ENCODE results near the gene DRICH1.
A peak's percentile ranks its signal among the peaks of the same experiment; 100 is the strongest.
"Not testable (repeated sequence)": the region's sequence is repeated elsewhere in the genome, so short reads cannot be mapped to it uniquely, and the experiment has no call there.

Gene DRICH1

DNA sequence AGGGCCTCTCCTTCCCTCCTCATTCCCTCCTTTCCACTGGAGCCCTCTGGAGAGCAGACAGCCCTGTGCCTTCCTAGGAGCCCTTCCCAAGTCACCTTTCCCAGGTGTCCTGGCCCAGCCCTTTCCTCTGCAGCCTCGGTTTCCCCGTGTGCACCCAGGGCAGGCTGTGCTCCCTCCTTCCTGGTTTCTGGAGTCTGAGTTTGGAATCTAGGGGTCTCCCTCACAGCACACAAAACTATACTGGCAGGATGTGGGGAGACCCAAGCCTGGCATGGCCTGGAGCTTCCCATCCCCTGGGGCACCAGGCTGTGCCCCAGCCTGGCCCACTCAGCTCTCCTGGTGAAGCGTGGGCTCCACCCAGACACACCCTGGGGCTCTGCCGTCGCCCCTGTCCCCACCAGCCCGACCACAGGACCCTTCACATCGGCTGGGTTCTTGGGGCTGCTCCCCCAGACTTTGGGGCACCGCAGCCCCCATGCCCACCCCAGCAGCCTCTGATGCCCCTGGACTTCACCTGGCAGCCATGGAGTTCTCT, 58.4 kb downstream of the DRICH1 start:
- not testable (repeated sequence) for H3K27me3 ChIP-seq (ENCODE audit: low read depth, low read length); H3K4me3 ChIP-seq (ENCODE audit: low read depth in 1 of 2, low read length in 2 of 2); H3K4me1 ChIP-seq (ENCODE audit: control insufficient read depth in 1 of 2, insufficient read depth in 2 of 2, low read length in 2 of 2); H3K9me3 ChIP-seq (ENCODE audit: control insufficient read depth in 1 of 2, low read length in 2 of 2); H3K27ac ChIP-seq (ENCODE audit: low read length); H3K36me3 ChIP-seq (ENCODE audit: control insufficient read depth in 1 of 2, insufficient read depth in 2 of 2, low read length in 2 of 2)

DNA sequence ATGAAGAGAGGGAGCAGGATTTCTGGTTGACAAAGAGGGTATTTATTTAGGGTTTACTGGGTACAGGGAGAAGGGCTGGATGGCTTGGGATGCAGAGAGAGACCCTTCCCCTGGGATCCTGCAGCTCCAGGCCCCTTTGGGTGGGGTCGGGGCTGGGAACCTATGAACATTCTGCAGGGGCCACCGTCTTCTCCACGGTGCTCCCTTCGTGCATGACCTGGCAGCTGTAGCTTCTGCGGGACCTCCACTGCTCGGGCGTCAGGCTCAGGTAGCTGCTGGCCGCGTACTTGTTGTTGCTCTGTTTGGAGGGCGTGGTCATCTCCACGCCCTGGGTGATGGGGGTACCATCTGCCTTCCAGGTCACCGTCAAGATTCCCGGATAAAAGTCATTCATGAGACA, 59.0 kb downstream of the DRICH1 start:
- not testable (repeated sequence) for H3K4me3 ChIP-seq (ENCODE audit: low read depth in 1 of 2, low read length in 2 of 2); H3K9me3 ChIP-seq (ENCODE audit: control insufficient read depth in 1 of 2, low read length in 2 of 2); H3K4me1 ChIP-seq (ENCODE audit: control insufficient read depth in 1 of 2, insufficient read depth in 2 of 2, low read length in 2 of 2); H3K27ac ChIP-seq (ENCODE audit: low read length); H3K27me3 ChIP-seq (ENCODE audit: low read depth, low read length); H3K36me3 ChIP-seq (ENCODE audit: control insufficient read depth in 1 of 2, insufficient read depth in 2 of 2, low read length in 2 of 2)

DNA sequence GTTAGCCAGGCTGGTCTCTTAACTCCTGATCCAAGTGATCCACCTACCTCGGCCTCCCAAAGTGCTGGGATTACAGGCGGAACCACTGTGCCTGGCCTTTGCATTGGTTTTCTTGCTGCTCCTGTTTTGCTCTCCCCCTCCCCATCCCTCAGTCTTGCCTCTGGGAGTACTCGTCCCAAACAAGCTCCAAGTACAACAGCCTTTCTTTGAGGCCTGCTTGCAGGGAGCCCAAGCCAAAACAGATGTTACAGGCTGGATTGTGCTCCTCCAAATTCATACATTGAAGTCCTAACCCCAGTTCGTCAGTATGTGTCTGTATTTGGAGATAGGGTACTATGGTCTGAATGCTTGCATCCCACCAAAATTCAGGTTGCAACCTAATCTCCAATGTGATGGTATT, 60.6 kb downstream of the DRICH1 start:
- Histone ChIP-seq H3K4me3 (ENCODE audit: low read depth in 1 of 2, low read length in 2 of 2) (no peak overlapping the region), H3K4me1 (ENCODE audit: control insufficient read depth in 1 of 2, insufficient read depth in 2 of 2, low read length in 2 of 2) (no peaks in the 10 kb centered on the region), H3K36me3 (ENCODE audit: control insufficient read depth in 1 of 2, insufficient read depth in 2 of 2, low read length in 2 of 2) (no peaks in the 10 kb centered on the region), H3K27me3 (ENCODE audit: low read depth, low read length) (no peaks in the 10 kb centered on the region), H3K9me3 (ENCODE audit: control insufficient read depth in 1 of 2, low read length in 2 of 2) (peaks cover 0 to 2% of the 10 kb centered on the region in 2 donors), H3K27ac (ENCODE audit: low read length) (no peak overlapping the region)

DNA sequence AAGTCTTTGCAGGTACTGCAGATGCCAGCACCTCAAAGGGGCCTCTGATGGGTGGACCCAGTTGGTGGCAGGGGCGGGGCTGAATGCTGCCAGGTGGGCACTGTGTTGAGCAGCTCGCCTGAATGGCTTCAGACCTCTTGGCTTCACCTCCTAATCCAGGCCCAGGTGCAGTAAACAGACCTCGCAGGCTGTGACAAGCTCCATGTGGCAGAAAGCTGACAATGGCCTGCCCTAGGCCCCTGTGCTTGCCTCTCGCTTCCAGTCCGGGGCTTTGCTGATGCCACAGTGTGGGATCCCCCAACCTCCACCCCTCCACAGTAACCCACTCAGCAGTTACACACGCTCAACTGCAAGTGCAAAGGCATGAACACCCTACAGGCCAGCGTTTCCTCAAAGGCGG, 61.4 kb downstream of the DRICH1 start:
- no peak overlapping the region for H3K27ac ChIP-seq (ENCODE audit: low read length)
- peaks cover 0 to 2% of the 10 kb centered on the region in 2 donors for H3K9me3 ChIP-seq (ENCODE audit: control insufficient read depth in 1 of 2, low read length in 2 of 2)
- peaks cover 4% of the 10 kb centered on the region for H3K27me3 ChIP-seq (ENCODE audit: low read depth, low read length)

DNA sequence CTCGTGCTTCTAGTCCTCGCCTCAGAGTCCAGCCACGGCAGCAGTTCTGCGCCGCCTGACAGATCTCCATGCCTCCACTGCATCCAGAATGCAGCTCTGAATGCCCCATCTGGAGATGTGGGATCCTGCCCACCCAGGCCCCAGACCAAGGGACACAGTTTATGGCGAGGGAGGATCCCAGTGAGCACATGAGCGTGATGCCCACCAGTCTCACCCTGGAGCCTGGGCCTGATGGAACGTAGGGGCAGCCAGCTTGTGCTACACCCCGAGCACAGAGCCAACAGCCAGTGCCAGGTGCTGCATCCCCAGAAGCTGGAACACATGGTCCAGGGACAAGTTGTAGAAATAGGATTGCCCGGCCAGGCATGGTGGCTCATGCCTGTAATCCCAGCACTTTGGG, 62.4 kb downstream of the DRICH1 start:
- H3K9me3 ChIP-seq (ENCODE audit: control insufficient read depth in 1 of 2, low read length in 2 of 2): peaks cover 0 to 2% of the 10 kb centered on the region in 2 donors
- no peak overlapping the region for H3K4me3 ChIP-seq (ENCODE audit: low read depth in 1 of 2, low read length in 2 of 2)
- H3K36me3 ChIP-seq (ENCODE audit: control insufficient read depth in 1 of 2, insufficient read depth in 2 of 2, low read length in 2 of 2): no peaks in the 10 kb centered on the region
- H3K27me3 ChIP-seq (ENCODE audit: low read depth, low read length): peaks cover 8% of the 10 kb centered on the region
- no peak overlapping the region for H3K27ac ChIP-seq (ENCODE audit: low read length)
- H3K4me1 ChIP-seq (ENCODE audit: control insufficient read depth in 1 of 2, insufficient read depth in 2 of 2, low read length in 2 of 2): peaks cover 0 to 13% of the 10 kb centered on the region in 2 donors

More for the DNA sequence above, 61.4 kb downstream of the DRICH1 start:
- no peak overlapping the region for H3K4me3 ChIP-seq (ENCODE audit: low read depth in 1 of 2, low read length in 2 of 2)
- no peaks in the 10 kb centered on the region for H3K36me3 ChIP-seq (ENCODE audit: control insufficient read depth in 1 of 2, insufficient read depth in 2 of 2, low read length in 2 of 2)
- peaks cover 0 to 7% of the 10 kb centered on the region in 2 donors for H3K4me1 ChIP-seq (ENCODE audit: control insufficient read depth in 1 of 2, insufficient read depth in 2 of 2, low read length in 2 of 2)

DNA sequence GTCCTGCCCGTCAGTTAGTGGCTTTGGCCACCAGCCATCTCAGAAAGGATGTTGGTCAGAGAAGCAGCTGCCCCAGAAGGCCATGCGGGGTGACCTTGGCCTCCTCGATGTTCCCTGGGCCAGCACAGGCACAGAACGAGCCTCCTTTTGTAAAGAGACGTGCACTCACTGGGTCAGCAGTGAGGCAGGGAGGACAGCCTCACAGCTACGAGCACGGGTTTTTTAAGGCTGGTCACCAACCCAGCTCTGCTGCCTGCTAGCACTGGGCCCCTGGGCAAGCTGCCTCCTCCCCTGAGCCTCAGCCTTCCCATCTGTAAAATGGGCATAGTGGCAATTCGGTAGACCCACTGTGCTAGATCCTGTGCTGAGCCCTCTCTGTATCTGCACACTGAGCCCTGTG, 62.8 kb downstream of the DRICH1 start:
- H3K4me1 ChIP-seq (ENCODE audit: control insufficient read depth in 1 of 2, insufficient read depth in 2 of 2, low read length in 2 of 2): peaks cover 0 to 13% of the 10 kb centered on the region in 2 donors
- H3K27me3 ChIP-seq (ENCODE audit: low read depth, low read length): peaks cover 8% of the 10 kb centered on the region
- peaks cover 0 to 2% of the 10 kb centered on the region in 2 donors for H3K9me3 ChIP-seq (ENCODE audit: control insufficient read depth in 1 of 2, low read length in 2 of 2)
- H3K36me3 ChIP-seq (ENCODE audit: control insufficient read depth in 1 of 2, insufficient read depth in 2 of 2, low read length in 2 of 2): no peaks in the 10 kb centered on the region
- no peak overlapping the region for H3K4me3 ChIP-seq (ENCODE audit: low read depth in 1 of 2, low read length in 2 of 2)
- no peak overlapping the region for H3K27ac ChIP-seq (ENCODE audit: low read length)

DNA sequence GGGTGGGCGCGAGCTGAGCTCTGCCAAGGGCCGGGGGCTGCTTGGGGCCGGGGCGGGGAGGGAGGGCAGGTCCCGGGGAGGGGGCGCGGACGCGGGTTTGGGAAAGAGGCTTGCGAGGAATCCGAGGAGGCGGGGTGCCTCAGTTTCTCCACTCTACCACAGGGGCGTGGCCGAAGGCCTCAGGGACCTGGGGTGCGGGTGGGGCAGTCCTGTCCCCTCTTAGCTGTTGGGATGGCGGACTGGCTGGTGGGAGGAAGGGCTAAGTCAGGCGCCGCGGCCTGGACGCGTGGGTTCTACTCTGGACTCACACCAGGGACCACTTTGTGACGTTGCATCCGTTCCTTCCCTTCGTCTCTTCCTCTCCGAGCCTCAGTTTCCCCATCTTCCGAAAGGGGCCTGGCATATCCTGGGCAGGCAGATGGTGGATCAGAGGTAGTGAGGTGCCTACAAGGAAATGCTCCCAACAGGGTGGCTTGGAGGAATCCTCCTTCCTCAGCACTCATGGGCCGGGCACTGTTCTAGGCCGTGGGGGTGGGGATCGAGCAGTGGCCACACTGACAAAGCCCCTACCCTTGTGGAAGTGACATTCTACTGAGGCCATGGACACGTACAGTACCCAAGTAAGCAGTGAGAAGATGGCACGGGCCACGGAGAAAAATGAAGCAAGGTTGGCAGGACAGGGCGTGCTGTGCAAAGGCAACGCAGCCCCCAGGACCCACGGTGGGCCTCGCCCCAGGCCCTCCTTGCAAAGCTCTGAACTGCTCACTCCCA, 65.2 kb downstream of the DRICH1 start:
- H3K4me1 ChIP-seq (ENCODE audit: control insufficient read depth in 1 of 2, insufficient read depth in 2 of 2, low read length in 2 of 2): peaks cover 0 to 13% of the 10 kb centered on the region in 2 donors
- no peaks in the 10 kb centered on the region for H3K9me3 ChIP-seq (ENCODE audit: control insufficient read depth in 1 of 2, low read length in 2 of 2)
- H3K36me3 ChIP-seq (ENCODE audit: control insufficient read depth in 1 of 2, insufficient read depth in 2 of 2, low read length in 2 of 2): no peaks in the 10 kb centered on the region
- H3K27ac ChIP-seq (ENCODE audit: low read length): no peak overlapping the region
- H3K27me3 ChIP-seq (ENCODE audit: low read depth, low read length): peaks cover 8% of the 10 kb centered on the region
- H3K4me3 ChIP-seq (ENCODE audit: low read depth in 1 of 2, low read length in 2 of 2): peak overlapping the region in 1 of 2 donors; percentile 58

DNA sequence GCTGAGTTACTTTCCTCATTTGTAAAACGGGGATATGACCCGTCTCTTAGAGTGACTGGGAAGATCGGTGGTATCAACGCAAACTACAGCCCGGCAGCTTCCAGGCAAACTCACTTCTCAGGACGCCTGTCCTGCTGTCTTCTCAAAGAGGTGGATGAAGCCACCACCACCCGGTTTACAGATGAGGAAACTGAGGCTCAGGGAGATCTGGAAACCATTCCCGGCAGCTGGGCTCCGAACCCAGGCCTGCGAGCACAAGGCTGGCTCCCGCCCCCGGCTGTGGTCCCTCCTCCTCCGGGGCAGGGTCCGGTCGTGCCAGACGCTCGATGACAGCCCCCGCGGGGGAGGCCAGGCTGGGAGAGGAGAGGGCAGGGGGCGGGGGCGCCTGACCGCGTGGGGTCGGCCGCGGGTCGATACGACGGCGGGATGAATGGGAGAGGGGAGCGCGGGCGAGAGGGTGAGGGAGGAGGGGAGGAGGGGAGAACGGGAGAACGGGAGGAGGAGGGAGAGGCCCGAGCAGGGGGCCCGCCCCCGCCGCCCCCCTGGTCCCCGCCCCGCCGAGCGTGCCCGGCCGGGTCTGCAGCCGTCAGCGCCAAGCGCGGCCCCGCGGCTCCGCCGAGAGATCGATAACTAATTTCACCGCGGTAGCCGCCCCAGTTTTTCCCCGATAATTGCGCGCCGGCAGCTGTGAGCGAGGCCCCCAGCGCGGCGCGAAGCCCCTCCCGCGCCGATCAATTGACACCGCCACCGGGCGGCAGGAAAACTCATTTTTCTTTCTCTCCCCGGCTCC, 66.0 kb downstream of the DRICH1 start:
- peaks cover 0 to 13% of the 10 kb centered on the region in 2 donors for H3K4me1 ChIP-seq (ENCODE audit: control insufficient read depth in 1 of 2, insufficient read depth in 2 of 2, low read length in 2 of 2)

DNA sequence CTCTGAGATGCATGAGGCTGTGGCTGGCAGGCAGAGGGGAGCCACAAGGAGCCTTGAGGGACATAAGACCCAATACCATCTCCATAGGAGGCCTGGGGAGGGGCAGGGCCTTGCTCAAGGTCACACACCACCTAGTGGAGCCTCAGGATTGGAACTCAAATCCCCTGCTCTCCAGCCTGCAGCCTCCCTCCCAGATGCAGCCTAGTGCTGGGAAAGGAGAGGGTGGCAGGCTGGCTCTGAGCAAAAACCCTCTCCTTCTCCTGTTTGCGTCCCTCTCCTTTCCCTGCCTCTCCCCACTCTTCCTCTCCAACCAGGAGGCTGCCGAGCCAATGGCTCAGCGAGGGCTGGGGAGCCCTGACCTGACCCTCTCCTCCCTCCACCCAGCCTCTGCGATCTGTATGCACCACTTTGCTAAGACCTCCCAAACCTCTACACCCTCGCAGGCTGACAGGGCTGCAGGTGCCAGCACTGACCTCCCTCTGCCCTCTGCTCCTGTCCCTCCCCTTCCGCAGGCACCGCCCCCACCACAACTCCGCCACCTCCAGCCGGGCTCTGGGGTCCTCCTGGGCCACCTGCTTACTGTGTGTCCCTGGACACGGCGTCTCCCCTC, 66.7 kb downstream of the DRICH1 start:
- Histone ChIP-seq H3K27ac (ENCODE audit: low read length) (no peak overlapping the region), H3K27me3 (ENCODE audit: low read depth, low read length) (peaks cover 8% of the 10 kb centered on the region), H3K36me3 (ENCODE audit: control insufficient read depth in 1 of 2, insufficient read depth in 2 of 2, low read length in 2 of 2) (no peaks in the 10 kb centered on the region), H3K9me3 (ENCODE audit: control insufficient read depth in 1 of 2, low read length in 2 of 2) (no peaks in the 10 kb centered on the region), H3K4me1 (ENCODE audit: control insufficient read depth in 1 of 2, insufficient read depth in 2 of 2, low read length in 2 of 2) (peaks cover 0 to 13% of the 10 kb centered on the region in 2 donors), H3K4me3 (ENCODE audit: low read depth in 1 of 2, low read length in 2 of 2) (peak overlapping the region; percentile 50 to 58)

More for the DNA sequence above, 66.0 kb downstream of the DRICH1 start:
- Histone ChIP-seq H3K9me3 (ENCODE audit: control insufficient read depth in 1 of 2, low read length in 2 of 2) (no peaks in the 10 kb centered on the region), H3K27me3 (ENCODE audit: low read depth, low read length) (peaks cover 8% of the 10 kb centered on the region), H3K4me3 (ENCODE audit: low read depth in 1 of 2, low read length in 2 of 2) (peak overlapping the region; percentile 50 to 58), H3K36me3 (ENCODE audit: control insufficient read depth in 1 of 2, insufficient read depth in 2 of 2, low read length in 2 of 2) (no peaks in the 10 kb centered on the region), H3K27ac (ENCODE audit: low read length) (no peak overlapping the region)

DNA sequence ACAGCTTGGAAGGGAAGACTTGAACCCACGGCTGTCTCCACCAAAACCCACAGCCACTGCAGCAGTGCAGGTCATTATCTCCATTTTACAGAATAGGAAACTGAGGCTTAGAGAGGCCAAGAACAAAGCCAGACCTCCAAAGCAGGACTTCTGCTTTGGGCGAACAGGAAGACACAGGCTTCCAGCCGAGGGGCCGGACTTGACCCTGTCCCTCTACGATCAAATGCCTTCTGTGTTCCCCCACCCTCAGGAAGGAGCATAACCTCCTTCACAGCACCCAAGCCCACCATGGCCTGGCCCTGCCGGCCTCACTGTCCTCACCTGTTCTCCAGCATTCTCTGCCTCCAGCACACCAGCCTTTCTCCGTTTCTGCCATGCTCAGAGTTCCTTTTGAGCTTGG, 67.8 kb downstream of the DRICH1 start:
- Histone ChIP-seq H3K27me3 (ENCODE audit: low read depth, low read length) (peaks cover 8% of the 10 kb centered on the region), H3K27ac (ENCODE audit: low read length) (no peak overlapping the region), H3K9me3 (ENCODE audit: control insufficient read depth in 1 of 2, low read length in 2 of 2) (no peaks in the 10 kb centered on the region), H3K36me3 (ENCODE audit: control insufficient read depth in 1 of 2, insufficient read depth in 2 of 2, low read length in 2 of 2) (no peaks in the 10 kb centered on the region), H3K4me3 (ENCODE audit: low read depth in 1 of 2, low read length in 2 of 2) (no peak overlapping the region), H3K4me1 (ENCODE audit: control insufficient read depth in 1 of 2, insufficient read depth in 2 of 2, low read length in 2 of 2) (peaks cover 0 to 13% of the 10 kb centered on the region in 2 donors)

DNA sequence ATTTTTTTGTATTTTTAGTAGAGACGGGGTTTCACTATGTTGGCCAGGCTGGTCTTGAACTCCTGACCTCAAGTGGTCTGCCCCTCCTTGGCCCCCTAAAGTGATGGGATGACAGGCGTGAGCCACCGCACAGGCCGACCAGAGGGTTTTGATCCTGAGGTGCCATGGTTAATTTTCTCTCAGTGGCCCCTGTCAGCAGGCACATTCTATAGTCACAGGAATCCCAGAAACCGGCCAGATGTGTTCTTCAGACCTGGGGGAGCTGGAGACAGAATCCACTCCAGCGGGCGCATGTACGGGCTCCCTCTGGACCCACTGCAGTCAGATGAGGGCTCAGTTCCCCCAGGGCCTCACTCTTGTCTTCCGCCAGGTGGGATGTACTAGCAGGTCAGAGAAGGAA, 69.0 kb downstream of the DRICH1 start:
- no peak overlapping the region for H3K4me3 ChIP-seq (ENCODE audit: low read depth in 1 of 2, low read length in 2 of 2)
- H3K9me3 ChIP-seq (ENCODE audit: control insufficient read depth in 1 of 2, low read length in 2 of 2): no peaks in the 10 kb centered on the region
- H3K27ac ChIP-seq (ENCODE audit: low read length): no peak overlapping the region
- H3K27me3 ChIP-seq (ENCODE audit: low read depth, low read length): peaks cover 8% of the 10 kb centered on the region
- peaks cover 0 to 13% of the 10 kb centered on the region in 2 donors for H3K4me1 ChIP-seq (ENCODE audit: control insufficient read depth in 1 of 2, insufficient read depth in 2 of 2, low read length in 2 of 2)
- H3K36me3 ChIP-seq (ENCODE audit: control insufficient read depth in 1 of 2, insufficient read depth in 2 of 2, low read length in 2 of 2): no peaks in the 10 kb centered on the region
